ENCODE data around the gene TENT5C. TPM values are rescaled to one million over a fixed set of nuclear protein-coding genes. Genes with fewer than 3 reads are reported as not detected.

TENT5C gene
- total RNA-seq, 1 donor from 2014 or later = 0.07 TPM

DNA sequence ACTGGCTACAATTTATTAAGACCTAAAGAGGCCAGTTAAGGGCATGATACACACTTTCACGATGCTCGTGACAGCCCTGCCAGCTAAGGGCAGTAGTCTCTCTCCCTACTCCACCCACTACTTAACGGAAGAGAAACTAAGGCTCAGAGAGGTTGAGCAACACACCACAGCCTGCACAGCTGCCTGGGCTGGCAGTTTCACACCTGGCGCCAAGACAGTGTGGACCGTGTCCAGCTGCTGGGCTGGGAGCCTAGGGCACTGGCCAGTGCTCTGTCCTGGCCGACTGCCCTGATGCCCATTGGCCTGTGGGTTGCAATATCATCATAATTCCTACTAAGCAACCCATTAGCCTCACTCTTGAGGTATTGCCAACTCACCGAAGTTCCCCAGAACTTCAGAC lies 27.6 kb downstream of the TENT5C start:
- DNase-seq (ENCODE audit: low read depth, low spot score) = no peak

DNA sequence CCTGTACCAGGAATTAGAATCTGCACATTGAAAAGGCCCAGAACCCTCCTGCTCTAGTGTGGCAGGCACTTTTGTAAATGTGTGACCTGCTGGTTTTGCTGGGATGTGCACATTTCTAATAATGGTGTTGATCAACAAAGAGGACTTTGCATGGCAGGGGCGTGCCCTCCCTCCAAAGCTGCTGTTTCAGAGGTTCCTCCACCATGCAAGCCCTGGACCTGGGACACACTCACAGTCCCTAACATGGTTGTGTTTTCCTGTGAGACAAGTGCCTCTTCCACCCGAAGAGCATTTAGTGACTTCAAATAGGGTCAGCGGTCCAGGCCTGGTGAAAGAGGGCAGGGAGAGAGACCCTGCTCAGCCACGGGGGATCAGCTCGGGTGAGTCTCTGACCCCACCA lies 28.1 kb downstream of the TENT5C start:
- DNase-seq (ENCODE audit: low read depth, low spot score) = no peak

DNA sequence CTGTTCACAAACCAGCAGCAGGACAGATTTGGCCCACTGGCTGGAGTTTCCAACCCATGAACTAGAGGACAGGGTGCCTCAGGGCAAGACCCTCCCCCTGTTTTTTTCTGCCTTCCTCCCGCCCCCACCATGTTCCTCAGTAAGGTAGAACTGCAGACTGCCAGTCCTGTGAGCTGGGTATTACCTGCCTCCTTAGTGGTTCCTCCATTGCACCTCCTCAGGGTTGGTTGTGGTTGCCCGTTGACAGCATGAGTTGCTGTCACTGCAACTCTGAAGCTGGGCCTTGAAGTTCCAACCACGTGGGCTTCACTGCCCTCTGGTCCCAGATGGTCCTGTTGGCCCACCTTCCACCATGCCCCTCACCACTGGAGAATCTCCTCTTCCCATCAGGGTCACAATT lies 28.8 kb downstream of the TENT5C start:
- DNase-seq (ENCODE audit: low read depth, low spot score) = no peak

DNA sequence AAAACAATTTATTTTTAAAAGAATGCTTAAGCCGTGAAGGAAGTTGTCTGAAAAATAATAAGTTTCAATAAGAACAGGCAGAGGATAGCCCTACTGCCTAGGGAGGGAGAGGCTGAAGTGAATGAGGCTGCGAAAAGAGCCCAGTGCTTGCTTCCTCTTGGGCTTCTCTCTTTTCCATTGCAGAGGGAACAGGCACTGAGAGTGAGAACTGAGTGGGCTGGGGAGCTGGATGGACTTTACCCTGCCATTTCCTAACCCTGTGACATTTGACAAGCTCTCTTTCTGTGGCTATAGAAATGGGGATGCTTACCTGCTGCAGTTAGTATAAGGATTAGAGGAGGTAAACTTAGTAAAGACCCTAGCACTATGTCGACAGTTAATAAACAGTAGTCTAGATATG lies 30.0 kb downstream of the TENT5C start:
- DNase-seq (ENCODE audit: low read depth, low spot score) = no peak

DNA sequence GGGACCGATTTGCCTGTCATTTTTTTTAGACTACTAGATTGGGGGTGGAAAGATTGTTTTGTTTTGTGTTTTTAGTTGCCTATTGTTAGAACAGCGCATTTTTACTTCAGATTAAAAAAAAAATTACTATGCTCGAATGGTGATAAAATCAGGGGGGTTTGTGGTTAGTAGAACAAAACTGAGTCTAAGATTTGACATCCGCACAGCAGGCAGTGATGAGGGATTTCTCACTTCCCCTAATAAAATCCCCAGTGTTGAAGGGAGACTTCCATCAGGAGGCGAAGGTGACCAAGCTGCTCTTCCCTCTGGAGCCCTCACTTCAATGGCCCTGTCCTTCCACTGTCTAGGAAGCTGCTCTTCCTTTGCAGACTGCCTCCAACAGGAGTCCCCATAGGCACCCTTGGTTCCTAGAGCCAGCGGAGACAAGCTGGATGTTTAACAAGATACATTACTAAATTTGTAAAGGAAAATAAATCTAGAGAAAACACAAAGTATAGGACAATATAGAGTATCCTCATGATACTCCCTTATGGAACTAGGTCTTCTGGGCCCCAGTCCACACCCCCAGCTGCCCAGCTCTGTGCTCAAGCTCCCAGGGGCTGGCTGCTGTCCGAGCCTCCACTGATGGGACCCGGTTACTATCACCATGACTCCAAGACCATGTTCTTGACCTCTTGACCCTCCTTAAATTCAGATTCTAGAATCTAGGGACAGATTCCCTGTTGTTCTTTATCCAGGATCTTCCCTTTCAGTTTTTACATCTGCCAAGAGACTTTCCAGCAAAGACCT lies 31.0 kb downstream of the TENT5C start:
- DNase-seq (ENCODE audit: low read depth, low spot score) = no peak

DNA sequence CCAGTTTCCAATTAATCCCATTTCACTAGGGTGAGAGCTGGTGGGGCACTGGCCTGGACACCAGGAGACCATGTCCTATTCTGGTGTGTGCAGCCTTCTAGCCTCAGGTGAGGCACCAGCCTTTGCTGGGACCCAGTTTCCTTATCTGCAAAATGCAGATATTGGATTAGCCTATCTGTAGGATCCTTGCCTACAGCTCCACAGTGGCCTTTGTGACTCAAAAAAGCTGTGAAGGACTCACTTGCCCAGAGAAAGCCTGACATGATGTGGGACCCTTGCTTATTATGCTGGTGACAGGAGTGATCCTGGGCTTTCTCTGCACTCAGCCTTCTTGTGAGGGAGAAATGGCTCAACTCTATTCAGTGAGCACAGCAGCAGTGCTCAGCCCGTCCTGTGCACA lies 32.3 kb downstream of the TENT5C start:
- no peak for DNase-seq (ENCODE audit: low read depth, low spot score)

DNA sequence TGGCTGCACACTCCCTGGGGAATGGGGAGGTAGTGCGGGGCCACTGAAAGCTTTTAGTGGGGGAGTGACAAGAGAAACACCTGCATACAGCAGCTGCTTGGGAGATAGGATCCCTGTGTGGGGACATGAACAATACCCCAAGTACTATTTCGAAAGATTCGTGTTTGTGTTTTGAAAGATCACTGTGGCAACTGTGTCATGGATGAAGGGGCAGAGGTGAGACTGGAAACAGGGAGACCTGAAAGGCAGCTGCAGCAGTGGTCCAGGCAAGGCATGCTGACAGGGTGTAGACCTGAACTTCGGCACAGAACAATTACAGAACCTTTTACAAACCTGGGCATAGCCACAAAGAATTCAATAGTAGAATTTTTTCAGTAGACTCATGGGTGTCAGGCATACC lies 32.9 kb downstream of the TENT5C start:
- DNase-seq (ENCODE audit: low read depth, low spot score) = no peak

DNA sequence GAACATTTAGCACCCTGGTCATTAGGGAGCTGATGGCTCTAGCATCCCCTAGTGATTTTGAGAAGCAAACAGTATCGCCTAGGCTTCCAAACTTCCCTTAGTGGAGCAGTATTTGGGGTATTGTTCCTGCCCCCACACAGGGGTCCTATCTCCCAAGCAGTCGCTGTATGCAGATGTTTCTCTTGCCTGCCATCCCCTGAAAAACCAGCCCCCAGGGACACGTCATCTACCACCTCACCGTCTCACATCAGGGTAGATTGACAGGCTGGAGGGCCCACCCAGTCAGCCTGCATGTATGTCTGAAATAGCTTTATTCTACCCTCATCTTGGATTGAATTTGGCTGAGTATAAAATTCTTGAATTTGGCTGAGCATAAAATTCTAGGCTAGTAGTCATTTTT lies 33.9 kb downstream of the TENT5C start:
- no peak for DNase-seq (ENCODE audit: low read depth, low spot score)

DNA sequence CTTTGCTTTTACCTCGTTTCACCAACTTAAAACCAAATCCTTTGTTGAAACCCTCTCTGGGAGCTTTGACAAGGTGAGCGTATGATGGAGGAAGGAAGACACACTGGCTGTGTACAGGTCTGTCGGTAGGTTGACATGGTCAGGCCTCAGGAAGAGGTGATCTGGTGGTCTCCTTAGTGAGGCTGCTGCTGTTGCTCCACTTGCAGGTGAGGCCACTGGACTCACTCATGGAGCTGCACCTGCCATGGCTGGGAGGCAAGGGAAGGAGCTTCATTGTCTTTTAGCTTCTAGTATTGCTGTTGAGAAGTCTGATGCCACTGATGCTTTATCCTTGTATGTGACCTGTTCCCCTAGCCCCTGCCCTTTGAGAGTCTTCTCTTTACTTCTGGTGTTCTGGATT lies 35.7 kb downstream of the TENT5C start:
- no peak for DNase-seq (ENCODE audit: low read depth, low spot score)

DNA sequence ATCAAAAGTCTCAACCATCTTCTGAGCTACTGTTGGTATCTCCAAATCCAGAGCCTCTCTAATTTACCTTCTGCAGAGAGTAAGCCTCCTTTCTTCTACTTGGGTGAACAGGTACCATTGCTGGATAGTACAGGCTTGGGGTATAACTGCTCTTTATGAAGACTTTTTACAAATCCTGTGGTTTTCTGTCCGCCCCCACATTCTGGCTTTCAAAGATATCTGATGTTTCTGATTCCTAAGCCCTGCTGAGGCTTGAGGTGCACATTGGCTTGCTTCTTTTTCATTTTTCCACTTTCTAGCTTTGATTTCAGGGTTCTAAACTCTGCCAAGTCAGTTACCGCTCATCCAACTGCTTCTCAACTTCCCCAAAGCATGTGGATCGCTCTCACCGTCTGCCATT lies 37.1 kb downstream of the TENT5C start:
- DNase-seq (ENCODE audit: low read depth, low spot score) = no peak

DNA sequence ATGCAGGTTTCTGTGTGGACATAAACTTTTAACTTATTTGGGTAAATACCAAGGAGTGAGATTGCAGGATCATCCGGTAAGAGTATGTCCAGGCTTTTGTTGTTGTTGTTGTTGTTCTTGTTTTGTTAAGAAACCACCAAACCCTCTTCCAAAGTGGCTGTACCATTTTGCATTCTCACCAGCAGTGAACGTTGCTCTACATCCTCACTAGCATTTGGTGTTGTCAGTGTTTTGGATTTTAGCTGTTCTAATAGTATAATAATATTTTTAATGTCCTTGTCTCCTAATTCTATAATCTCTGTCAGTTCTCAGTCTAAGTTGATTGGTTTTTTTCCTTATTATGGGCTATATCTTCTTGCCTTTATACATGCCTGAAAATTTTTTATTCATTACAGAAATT lies 37.8 kb downstream of the TENT5C start:
- DNase-seq (ENCODE audit: low read depth, low spot score) = no peak

DNA sequence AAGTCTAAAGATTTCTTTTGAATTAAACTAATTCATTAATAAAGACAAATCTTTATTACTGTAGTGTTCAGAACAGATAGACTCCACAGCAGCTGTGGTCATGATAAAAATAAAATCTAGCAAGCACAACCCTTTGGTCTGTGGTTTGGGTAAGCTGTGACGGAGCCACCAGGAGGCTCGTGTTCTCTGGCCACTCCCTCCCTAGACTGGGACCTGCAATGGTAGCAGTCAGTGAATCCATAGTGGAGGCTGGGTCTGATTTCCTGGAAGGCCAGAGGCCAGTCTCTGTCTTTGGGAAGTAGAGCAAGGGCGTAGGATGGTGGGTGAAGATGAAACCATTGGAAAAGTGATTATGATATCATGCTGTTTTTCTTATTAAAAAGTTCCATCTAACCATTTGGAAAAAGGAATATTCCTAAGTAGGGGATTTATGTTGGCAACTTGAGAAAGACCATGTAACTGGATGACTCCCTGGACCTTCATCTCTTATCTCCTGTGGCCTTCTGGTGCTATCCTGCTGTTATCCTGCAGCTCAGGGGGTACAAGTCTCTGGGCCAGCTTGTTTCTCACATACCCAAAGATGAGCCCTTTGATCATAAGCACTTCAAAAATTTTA lies 39.0 kb downstream of the TENT5C start:
- no peak for DNase-seq (ENCODE audit: low read depth, low spot score)

DNA sequence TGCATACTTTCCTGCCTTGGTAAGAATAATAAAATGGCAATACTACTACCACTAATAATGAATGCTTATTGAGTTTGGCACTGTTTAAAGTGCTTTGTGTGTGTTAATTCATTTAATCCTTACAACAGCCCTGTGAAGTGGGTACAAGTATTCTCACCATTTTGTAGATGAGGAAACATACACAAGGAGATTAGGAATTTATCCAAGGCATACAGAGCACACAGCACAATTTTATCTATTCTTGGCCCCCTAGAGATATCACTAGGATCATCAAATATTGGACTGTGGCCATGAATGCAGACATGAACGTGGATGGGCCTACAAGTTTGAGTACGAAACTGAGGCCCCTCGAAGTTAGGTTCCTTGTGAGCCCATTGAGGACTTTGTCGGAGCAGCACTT lies 39.5 kb downstream of the TENT5C start:
- DNase-seq (ENCODE audit: low read depth, low spot score) = no peak

DNA sequence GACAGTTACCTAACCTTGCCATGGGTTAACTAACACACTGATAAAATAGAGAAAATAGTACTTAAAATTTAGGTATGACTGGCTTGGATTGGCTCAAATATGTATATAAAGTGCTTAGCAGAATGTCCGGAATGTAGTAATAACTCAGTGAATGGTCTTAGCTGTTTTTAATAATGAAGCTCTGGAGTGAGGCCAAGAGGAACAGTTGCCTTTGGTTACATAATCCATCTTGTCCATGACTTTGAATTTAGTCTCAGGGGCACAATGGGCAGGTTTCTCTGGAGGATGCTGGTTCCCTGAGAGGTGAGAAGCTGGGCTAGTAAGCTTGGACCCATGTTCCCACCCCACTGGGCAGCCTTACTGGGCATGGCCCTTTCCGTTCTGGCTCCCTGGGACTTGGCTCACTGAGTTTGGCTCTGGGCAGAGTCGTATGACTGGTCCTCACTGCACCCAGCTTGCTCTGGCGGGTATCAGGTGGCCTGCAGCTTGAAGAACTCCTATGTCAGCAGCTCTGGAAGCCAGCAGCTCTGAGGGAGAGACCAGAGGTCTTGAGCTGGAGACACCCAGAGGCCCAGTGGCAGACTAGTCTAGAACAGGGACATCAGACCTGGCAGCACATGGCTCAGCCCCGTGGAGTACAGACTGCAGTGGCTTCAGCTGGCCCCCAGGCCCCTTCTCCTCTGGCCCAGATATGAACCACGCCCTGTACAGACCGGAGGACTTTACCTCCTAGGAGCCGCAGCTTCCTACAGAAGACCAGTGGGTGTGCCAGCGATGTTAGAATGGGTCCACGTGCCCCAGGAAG lies 40.4 kb downstream of the TENT5C start:
- DNase-seq (ENCODE audit: low read depth, low spot score) = no peak

DNA sequence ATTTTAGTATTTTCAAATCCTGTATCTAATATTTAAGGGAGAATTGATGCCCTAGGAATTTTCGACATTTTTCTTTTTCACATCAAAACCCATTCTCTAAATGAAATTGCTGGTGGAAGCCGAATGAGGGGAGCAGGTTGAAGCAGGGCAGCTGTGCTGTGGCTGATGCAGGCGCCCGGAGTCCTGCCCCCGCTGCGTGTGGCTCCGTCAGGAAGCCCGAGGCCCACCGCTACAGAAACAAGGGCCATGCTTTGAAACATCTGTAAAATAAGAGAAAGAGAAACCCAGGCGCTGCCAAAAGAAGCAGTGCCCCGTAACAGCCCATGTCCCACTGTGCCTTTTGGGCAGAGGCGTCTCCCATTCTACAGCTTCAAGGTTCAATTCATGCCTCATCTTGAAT lies 41.1 kb downstream of the TENT5C start:
- no peak for DNase-seq (ENCODE audit: low read depth, low spot score)

DNA sequence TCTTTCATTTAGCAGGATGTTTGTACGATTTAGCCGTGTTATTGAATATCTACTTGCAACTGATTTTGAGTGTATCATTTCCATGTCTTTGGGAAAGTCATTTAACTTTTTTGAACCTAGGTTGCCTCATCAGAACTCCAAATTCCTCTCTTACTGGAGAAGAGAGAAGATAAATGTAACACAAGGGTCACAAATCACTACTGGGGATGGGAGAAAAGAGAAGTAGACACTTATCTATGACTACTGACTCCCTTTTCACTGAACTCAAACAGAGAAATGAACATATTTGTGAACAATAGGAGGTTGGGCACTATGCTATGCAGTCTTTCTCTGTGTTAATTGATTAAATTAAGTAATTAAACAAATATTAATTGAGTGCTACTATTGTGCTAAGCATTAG lies 42.2 kb downstream of the TENT5C start:
- no peak for DNase-seq (ENCODE audit: low read depth, low spot score)

DNA sequence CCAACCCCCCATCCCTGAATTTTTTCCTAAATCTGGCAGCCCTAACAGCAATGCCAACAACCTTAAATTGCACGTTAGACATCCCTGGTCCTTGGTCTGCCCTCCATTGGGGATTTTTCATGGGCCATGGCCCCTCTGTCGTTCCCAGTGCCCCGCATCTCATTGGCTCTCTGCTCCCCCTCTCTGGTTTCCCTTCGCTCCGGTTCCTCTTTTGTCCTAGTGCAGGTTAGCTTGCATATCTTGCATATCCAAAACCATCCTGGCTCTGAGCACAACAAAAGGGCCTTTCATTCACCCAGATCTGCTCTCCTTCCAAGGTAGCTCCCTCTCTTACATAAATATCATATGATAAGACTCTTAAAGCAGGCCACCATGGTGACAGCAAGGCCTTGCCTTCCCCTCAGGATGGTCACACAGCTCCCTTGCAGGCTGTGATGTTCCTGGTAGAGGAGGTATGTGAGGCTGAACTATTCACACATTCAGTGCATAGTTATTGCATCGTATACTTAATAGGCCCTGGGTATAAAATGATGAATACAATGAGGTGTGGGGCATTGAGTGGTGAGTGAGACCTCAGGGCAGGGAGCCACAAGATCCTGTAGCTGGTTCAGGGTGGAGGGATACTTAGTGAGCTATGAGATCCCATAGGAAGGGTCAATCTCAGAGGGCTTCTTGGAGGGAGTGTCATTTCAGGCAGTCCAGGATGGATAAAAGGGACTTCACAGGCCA lies 45.2 kb downstream of the TENT5C start:
- no peak for DNase-seq (ENCODE audit: low read depth, low spot score)

DNA sequence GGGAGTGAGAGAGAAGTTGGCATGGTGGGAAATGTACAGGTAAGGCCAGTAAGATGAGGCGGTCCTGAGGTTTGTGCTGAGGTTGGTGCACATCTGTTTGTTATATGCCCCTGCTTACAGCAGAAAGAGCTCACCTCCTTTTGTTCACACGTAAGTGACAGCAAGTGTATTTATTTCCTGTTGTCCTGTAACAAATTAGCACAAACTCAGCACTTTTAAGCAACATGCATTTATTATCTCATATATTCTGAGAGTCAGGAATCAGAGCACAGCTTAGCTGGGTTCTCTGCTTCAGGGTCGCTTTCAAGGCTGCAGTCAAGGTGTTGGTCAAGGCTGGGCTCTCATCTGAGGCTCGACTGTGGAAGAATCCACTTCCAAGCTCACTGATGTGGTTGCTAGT lies 45.8 kb downstream of the TENT5C start:
- DNase-seq (ENCODE audit: low read depth, low spot score) = no peak

DNA sequence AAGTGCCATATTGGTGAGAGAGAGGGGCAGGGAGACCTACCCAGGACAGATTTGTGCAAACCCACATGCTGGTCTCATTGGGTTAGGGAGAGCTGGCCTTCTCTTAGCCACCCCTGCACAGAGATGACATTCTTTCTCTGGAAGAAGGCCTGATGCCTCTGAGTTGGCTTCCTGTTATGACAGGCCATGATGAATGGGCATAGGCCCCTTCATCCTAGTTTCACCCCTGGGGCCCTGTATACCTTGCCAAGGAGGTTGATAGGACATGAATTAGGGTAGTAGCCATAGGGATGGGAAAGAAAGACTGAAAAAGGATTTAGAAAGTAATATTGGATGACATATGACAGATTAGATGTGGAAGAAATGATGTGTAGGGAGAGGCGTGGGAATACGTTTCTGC lies 46.6 kb downstream of the TENT5C start:
- no peak for DNase-seq (ENCODE audit: low read depth, low spot score)

DNA sequence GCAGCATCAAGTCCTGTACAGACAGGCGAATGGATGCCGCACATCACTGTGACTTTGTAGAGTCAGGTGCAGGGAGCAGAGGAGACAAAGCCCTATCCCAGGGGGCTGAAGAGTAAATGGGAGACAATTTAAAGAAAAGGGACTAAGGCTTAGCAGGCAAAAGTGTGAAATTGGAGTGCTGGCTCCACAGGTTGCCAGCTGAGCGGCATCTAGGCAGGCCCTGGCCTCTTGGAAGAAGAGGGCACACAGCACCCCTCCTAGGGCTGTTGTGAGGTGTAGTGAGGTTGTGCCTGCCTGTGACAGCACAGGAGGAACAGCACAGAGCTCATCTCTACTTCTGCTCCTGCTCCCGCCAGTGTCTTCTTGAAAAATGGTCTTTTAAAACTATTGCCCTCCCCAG lies 47.3 kb downstream of the TENT5C start:
- DNase-seq (ENCODE audit: low read depth, low spot score) = no peak

DNA sequence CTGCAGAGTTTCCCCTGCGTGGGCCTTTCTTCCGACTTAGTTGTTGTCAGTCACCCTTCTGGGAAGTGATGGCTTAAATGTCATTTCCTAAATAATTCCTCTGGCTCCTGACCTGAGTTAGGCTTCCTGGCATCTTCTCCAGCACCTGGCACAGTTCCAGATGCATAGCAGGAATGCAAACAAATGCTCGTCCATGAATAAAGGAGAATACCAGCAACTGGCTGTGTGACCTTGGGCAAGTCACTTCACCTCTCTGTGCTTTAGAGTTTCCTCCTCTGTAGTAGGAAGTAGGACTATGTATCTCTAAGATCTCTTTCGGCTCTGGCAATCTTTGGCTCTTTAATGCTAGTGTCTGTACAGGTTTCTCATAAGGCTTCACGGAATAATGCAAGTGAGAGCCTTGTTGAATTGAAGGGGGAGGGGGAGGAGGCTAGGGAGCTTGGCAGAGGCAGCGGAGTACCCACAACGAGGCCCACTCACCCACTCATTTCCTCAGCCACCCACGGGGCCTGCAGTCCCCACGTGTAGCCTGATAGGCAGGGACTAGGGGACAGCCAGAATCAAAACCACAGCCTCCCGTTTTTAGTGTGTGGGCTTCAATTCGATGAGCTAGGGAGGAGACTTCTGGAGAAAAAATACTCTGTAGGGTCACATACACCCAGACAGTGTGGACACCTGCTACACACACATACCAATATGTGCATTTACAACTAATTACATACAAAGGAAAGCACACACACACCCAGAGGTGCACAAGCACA lies 48.1 kb downstream of the TENT5C start:
- DNase-seq (ENCODE audit: low read depth, low spot score) = peak; percentile 15
